Effector CD8-positive, alpha-beta T cell (primary cell): ENCODE results near the gene VCX3B.
"Not testable (repeated sequence)": the region's sequence is repeated elsewhere in the genome, so short reads cannot be mapped to it uniquely, and the experiment has no call there.

Source experiments
- DNase-seq: peaks from one replicate; lab custom pipeline; 2025; lab: John Stamatoyannopoulos, UW
- total RNA-seq, 4 experiments: gene quantifications; one replicate each; lab custom pipeline; 2026; lab: John Stamatoyannopoulos, UW

VCX3B gene
- total RNA-seq: 0 reads per million in 4 experiments

DNA sequence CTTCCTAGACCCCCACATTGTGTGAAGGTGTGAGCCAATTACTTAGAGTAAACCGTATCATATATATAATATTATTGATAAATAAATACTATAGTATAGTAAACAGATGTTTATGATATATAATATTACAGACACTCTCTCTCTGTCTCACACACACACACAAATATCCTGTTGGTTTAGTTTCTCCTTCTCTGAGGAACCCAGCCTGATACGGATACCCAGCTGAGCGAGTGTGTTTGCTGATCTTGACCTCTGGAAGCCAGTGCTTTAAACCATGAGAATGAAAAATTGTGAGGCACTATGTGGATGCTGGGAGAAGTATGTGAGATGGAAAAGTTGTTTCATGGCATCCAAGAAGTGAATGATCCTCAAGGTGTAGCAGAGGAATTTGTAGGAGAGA is at the start of gene VCX3B:
VCX3B (plus strand) TSS at position 301 of the 400 bp plus-strand sequence. CDS start 621 bp downstream, outside the sequence.
- DNase-seq: not testable (repeated sequence)

DNA sequence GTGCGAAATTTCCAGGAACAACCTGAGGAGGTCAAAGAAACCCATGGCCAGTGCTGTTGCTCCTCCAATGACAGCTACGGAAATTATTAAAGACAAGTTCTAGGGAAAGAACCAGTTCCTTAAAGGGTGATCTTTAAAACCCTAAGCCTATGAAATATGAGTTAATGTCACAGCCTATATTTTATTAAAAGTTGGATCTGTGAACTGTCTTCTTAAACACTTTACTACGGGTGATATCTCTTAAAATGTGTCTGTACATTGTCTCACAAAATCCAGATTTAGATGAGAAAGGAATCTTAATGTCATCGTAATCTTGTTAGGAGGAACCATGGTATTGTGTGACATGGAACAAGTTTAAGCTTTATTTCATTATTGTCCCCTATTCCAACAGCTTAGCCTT is 46.3 kb upstream of the VCX3B start:
- no peak for DNase-seq

DNA sequence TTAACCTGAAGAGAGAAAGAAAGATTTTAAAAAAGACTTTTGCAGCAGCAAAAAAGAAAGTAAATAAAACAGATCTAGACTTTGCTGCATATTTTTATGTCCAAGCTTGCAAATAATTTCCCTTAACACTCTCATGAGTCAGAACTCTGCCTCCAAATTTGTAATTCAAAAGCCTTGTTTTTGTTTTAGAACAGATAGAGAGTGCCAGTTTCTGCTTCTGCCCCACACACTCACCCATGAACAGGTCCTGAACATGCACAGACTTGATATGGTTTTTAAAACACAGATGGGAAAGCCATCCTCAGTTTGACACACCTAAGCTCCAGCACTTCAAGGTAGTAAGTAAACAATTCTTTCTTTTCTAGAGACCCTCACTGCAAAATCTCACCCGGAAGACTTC is 39.7 kb upstream of the VCX3B start:
- DNase-seq: no peak

DNA sequence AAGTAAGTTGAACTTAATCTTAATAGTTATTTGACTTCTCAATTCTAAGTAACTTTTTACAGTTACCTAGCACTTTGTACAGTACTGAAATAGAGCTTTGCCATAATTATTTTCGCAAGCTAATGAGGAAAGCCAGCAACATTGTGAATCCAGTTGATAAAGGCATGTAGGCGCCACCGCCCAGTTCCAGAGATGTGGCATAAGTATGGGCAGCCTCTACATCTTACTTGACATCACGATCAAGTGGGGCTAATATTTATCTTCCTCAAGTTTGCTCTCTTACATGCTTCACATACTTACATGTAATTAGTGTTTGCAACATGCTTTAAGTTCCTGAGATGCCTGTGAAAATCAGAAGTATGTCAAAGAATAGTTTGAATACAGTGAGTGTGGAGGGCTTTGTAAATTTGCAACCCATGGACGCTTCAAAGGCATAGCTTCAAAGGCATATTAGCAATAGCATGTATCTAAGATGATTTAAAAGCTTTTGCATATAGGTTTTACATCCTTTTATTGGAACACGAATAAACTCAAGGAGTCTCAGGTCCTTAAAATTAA is 34.9 kb upstream of the VCX3B start:
- no peak for DNase-seq

DNA sequence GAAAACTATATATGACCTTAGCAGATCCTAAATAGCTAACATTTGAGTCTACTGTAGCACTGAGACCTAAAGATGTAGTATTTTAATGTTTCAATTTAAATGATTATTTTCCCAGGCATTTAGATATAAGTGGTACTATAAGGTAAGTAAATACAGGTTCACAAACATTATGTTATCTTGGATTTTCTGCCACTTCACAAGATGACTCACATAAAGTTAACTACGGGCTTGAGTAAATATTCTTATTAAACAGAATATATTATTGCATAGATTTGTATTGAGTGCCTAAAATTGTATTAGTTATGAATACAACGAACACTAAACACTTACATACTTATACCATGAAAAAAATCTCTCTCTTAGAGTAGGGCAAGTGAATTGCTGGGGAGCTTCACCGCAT is 34.2 kb upstream of the VCX3B start:
- DNase-seq: no peak

DNA sequence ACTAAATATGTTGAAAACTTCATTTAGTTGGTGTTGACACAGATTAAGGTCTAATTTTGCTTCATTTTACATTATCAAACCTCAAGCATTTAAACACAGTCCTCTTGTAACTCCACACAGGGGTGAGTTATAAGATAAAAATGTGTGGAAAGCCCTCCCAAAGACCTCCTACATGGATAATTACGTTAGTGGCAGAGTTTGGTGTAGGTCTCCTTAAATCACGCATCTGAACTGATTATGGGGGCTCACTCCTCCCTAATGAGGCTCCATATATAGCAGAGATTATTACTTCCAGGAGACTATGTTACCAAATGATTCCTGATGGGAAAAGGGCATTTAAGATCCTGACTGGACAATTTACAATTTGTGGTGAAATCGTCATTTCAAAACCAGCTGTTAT is 32.2 kb upstream of the VCX3B start:
- DNase-seq: no peak

DNA sequence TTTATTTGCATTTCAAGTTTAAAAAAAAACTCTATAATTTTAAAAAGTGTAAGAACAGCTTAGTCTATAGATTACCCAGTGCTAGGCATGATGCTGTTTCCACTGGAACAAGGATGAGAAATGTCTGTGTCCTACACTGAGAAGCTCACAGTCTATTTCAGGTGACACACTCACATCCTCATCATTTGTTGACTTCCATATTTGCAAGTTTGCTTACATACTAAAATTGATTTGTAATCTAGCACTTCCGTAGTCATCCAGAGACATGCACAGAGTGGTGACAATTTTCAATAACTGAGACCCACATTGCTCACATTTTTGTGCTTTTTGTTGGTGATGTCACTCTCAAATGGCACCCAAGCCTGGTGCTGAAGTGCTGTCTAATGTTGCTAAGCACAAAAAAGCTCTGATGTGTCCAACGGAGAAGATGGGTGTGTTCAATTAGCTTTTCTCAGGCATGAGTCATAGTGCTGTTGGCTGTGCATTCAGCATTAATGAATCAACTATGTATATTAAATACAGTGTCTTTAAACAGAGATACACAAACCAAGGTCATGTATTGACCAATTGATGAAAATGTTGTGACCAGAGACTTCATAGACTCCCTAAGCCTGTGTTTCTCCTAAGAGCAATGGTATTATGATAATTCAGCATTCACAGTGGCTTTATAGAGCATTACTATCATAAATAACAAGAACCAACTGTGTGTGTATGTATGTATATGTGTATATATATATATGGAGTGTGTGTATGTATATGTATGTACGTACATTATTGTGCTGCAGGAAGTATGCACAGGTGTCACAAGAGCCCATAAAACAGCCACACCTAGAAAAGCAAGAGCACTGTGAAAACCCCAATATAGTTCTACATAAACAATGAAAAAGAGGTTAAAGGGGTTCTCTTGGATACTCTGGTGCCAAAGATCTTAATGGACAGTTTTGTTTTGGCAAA is 31.2 kb upstream of the VCX3B start:
- DNase-seq: no peak

DNA sequence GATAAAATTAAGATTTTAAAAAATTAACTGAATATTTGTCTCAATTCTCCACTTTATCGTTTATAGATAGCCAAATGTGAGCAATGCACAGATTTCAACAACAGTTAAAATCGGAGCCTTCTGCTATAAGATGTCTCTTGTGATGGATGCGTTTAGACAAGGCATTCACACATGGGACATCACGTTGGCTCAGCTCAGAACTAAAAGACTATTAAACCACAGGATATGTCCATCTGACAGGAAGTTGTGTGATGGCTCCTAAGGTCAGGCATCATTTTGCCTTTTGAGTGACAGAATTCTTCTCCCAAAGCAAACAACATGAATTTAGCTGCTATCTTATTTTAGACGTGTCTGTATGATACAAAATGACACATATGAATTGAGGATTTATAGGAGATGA is 17.3 kb upstream of the VCX3B start:
- DNase-seq: no peak

DNA sequence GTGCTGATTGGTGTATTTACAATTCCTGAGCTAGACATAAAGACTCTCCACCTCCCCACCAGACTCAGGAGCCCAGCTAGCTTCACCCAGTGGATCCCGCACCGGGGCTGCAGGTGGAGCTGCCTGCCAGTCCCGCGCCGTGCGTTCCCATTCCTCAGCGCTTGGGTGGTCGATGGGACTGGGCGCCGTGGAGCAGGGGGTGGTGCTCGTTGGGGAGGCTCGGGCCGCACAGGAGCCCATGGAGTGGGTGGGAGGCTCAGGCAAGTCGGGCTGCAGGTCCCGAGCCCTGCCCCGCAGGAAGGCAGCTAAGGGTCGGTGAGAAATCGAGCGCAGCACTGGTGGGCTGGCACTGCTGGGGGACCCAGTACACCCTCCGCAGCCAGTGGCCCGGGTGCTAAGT is 12.3 kb upstream of the VCX3B start:
- DNase-seq: not testable (repeated sequence)

DNA sequence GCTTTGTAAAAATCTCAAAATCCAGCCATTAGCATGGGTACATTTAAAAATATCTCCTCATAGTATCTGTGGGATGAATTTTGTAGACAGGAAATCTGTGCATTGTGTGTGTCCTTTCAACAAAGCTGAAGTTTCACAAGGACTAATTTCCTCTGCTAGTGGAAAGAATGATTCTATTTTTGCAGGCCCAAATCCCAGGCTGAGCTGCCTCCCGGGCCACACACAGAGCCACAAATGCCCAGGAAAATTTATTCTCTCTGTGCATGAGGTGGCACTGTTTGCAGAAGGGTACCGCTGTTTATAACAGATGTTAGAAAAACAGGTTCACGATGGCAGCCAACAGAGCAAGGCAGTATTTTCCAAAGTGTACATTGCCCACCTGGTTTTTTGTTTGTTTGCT is 11.0 kb upstream of the VCX3B start:
- no peak for DNase-seq

DNA sequence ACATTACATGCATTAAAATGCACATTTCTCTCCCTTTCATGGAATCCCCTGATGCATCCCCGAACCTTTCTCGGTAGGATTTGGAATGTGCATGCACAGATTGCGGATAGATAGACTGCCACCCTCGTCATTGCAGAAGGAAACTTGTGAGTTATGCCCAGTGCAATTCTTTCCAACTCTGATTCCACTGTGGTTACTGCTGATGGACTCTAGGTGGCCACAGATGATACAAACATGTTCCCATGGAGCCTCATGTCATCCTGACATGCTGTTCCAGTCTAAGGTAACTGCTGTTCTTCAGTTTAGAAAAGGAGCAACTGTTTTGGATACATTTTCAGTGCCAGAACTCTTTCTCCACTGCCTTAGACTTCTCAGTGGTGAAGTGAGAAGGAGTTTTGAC is 9.1 kb upstream of the VCX3B start:
- no peak for DNase-seq

DNA sequence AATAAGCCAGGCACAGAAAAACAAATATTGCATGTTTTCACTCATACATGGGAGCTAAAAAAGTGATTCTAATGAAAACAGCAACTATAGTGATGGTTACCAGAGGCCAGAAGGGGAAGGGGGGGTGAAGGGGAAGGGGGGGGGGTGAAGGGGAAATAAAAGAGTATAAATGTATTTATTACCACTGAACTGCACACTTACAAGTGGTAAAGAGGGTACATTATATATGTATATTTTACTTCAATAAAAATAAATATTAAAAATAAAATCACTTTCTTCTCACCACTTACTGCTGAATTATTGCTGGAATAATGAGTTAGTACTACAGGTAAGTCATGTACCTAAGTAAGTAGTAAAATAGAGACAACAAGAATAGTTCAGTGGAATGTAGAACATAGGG is 2.1 kb upstream of the VCX3B start:
- DNase-seq: no peak

DNA sequence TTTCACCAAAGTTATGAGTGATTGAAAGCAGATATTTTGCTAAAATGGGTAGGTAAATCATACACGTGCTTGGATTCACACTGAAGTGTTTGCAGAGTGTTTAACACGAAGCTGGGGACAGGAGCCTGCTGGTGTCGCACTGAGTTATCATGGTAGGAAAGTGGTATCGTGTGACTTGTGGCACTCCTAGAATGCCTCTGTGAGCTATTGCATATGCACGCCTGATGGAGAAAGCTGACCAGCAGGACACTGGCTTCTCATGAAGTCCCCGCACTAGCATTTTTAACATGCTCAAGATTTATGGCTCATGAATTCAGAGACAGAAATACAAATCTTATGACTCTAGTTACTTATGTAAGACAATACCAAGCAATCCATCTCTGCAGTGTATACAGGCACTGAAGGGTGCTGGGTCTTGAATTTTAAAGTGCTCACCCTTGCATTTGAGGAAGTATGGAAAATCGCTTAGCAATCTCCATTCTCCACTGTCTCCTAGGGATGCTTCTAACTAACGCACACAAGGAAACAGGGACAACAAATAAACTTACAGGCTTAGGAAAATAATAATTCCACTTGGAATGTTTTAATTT is 19.8 kb downstream of the VCX3B start:
- DNase-seq: no peak

DNA sequence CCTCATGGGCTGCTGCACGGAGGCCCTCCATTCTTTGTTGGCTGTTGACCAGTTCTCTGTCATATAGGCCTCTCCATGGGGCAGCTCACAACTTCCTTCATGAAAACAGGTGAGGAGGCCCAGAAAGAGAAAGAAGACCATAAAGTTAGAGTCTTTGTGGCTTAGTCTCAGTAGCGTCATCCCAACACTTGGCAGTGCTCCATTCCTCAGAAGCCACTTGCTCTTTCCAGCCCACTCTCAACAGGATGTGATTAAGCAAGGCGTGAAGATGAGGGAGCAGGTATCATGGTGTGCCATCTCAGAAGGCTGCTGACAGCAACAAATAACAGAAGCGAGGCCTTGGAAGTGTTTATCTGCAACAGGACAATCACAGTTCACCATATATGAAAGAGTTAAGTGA is 30.4 kb downstream of the VCX3B start:
- DNase-seq: not testable (repeated sequence)

DNA sequence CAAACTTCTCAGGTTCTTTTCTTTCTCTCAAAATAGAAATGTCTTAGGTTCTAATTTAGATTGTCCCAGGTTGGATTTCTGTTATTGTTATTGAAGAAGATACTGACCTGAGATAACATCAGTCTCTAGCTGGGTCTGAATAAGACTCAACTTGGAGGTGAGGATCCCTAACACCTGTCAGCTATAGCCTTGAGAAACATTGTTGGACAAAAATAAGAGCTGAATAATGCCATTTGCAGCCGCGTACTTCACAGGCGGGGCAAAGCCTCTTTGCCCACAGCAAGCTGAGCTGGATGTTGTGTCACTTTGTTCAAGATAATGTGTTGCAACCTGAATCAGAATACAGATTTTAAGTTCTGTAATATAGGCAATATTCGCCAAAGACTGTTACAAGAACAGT is 35.6 kb downstream of the VCX3B start:
- DNase-seq: no peak

DNA sequence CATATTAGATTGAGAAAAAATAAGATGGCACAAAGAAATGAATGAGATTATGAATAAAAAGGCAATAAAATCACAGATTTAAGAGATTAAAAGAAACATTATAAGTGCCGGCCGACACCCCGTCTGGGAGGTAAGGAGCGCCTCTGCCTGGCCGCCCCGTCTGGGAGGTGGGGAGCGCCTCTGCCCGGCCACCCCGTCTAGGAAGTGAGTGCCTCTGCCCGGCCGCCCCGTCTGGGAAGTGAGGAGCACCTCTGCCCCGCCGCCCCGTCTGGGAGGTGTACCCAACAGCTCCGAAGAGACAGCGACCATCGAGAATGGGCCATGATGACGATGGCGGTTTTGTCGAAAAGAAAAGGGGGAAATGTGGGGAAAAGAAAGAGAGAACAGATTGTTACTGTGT is 37.5 kb downstream of the VCX3B start:
- not testable (repeated sequence) for DNase-seq

DNA sequence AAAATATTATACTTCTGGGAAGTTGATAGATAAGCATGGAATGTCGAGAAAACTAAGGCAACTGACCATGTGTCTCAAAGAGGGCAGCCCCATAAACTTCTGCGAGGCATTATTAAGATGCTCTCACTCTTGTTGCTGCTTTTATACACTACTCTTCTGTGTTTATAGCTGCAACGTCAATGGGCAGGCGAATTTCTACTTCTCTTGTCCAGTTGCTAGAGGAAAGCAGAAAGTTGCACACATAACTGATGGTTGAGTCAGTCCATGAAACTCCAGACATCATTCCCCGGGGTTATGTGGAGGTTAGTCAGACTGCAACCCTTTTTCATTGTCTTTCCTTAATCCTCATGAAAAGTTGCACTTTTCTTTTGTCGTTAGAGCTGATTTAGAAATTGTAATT is 39.8 kb downstream of the VCX3B start:
- DNase-seq: no peak
